Inflammatory macrophage treated with lipopolysaccharide for 4 hours (primary cell): Measurements from ENCODE around the gene FRMD6.
A peak's percentile ranks its signal among the peaks of the same experiment; 100 is the strongest.
"Not testable (repeated sequence)": the region's sequence is repeated elsewhere in the genome, so short reads cannot be mapped to it uniquely, and the experiment has no call there.

ENCODE experiments used
- DNase-seq: peaks from one replicate; pipeline ENCODE4 v3.0.0-alpha.2; 2020

The FRMD6 gene

DNA sequence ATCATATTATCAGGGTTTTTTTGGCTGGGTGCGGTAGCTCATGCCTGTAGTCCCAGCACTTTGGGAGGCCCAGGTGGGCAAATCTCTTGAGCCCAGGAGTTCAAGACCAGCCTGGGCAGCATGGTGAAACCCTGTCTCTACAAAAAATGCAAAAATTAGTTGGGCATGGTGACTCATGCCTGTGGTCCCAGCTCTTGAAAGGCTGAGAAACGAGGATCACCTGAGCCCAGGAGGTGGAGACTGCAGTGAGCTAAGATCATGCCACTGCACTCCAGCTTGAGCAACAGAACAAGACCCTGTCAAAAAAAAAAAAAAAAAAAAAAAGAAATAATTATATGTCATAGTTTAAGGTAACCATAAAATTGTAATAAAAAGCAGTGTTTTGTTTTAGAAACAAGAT lies 18.4 kb upstream of the FRMD6 start:
- DNase-seq, result not testable (repeated sequence)

DNA sequence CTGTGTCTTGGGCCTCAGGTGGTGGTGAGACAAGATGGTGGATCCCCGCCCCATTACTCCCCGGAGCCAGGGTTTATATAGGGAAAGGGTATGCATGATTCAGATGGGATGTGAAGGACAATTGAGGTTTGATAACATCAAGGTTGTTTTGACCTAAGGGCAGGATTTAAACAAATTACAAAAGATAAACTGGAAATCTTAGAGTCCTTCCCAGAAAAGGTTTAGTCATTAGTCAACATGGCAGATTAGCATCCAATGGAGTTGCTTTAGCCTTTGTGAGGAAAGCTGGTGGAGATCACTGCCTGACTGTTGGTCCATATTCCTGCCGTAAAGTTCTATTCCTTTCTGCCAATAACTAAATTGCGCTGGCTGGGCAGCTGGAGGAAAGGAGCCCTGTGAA lies 15.6 kb upstream of the FRMD6 start:
- no peak for DNase-seq

DNA sequence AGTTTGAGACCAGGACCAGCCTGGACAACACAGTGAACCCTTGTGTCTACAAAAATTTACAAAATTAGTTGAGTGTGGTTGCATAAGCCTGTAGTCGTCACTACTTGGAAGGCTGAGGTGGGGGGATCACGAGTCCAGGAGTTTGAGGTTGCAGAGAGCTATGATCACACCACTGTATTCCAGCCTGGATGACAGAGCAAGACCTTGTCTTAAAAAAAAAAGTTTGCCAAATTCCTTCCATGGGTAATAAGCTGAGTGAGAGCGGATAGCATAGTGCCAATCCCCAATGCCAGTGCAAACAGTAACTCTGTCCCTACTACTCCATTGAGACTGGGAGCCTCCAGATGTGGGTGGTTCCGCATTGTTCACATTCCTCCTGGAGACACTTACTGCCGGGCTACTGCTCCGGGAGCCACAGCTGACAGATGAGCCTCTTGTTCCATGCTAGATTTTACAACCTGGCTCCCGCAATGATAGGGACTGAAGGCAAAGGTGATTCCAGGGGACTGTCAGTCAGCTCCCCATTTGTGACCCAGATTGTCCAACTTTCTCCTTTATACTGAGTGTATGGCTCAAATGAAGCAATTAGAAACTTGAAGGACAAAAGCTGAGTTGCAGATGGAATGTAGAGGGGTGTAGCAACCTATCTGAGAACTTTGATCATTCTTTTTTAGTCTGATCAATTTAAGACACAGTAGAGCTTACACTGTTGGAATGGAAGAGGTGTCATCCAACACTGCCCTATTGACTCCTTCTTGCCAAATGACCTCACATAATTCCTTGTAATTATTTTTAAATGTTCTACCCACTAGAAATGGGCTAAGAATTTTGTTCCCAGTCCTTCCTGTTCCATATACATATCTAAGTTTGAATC lies 13.4 kb upstream of the FRMD6 start:
- DNase-seq, result no peak

DNA sequence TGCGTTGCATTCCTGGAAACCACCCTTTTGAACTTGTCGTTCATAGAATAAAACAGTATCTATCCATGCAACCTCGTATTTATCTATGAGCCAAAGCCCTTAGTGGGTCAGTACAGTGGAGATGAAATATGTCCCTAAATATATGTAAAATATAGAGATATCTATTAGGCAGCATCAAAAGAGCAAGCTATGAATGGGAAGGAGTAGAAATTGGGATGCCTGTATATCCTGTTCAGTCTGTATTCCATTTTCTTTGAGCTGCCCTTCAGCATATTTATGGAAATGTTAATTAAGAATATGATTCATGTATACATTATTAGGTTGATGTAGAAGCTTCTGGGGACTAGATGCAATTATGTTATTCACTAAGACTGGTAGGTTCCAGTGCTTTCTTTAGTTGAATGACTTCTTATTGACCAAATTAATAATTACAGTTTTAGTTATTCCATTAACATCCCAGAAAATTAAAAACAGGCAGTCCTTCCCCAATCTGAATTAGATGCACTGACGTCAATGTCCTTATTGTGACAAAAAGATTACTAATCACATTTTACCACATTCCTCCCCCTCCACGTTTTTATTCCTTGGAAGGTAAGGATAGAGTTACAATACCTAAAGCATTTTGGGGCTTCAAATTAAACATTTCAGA lies 11.9 kb upstream of the FRMD6 start:
- no peak for DNase-seq

DNA sequence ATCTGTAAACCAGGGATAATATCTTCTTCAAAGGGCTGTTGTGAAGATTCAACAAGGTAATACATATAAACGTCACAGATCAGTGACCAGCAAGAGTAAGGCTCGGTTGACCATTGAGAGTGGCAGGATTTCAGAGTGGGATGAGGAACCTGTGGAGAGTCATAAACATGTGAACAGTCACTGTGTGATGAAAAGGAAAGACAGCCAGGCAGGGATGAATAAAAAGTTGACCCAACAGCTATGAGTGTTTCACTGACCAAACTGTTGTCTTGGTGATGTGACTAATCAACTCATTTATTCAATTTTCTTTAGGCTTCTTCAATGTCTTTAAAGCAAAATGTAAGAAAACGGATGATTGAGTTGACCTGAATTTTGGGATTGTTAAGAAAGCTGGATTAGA lies 8.6 kb upstream of the FRMD6 start:
- peak; percentile 3 for DNase-seq

DNA sequence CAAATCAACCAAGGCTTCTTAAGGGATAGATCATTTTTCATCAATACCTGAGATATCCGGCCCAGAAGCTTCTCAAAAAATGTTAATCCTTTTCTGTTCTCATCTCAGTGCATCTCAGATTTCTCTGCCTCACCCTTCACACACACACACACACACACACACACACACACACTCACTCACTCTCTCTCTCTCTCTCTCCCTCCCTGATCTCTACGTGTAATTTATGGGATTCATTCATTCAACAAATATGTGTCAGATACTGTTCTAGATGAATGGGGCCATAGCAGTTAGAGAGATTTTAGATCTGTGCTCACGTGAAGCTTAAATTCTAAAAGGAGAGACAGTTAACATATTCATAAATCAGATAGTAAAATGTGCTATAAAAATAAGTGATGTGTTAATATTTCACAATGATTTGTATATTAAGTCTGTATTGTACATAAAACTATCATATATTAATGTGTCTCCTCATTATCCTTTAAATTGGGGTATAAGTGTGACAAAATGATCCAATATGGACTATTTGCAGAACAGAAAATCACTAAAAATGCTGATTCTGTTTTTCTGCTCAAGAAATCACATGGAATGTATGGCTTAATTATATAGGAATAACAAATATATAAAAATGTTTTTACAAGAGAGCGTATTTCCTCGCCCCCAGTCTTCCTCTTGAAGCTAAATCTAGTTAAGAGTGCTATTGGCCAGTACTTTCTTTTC lies 7.3 kb upstream of the FRMD6 start:
- DNase-seq, result no peak

DNA sequence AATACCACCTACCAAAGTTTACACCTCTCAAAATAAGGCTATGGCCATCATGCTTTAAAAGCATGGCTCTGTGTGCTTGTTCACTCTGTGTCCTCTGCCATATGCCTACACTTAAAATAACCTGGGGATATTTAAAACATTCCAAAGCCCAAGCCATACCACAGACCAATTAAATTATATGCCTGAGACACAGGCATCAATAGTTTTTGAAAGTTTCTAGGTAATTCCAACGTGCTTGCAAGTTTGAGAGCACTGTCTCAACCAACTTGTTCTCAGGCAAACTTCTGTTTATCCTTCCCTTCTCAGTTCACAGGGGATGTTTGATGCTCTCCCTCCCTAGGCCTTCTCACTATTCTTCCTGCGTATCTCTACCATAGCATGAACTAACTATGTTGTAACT lies 3.4 kb upstream of the FRMD6 start:
- DNase-seq, result no peak

DNA sequence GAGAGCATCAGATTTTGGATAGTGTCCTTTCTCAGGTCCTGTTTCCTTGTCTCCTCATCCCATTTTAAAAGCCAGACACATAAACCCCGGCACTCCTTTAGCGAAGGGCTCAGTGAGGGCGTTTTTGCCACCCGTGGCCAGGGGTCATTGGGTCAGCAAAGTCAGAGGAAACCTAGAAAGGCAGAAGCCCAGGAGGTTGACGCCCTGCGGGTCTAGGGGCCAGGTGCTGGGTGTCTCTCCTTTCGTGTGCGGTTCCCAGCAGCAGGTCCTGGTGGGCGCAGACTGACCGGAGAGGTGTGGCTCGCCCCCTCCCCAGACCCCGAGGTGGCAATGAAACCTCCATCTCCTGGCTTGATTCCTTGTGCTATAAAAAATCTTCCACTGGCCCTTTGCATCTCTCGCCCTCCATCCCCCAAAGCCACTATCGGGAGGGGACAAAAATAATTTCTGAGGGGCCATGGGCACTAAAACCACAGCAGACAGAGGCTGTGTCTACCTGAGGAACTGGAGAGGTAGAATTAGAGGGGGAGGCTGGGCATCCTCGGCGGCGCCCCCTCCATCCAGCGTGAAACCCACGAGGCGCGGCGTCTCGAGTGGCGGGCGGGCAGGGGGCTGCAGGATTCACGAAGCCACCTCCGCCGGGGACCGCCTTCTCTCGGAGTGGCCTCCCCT lies 858 bp upstream of the FRMD6 start:
- DNase-seq, result no peak

DNA sequence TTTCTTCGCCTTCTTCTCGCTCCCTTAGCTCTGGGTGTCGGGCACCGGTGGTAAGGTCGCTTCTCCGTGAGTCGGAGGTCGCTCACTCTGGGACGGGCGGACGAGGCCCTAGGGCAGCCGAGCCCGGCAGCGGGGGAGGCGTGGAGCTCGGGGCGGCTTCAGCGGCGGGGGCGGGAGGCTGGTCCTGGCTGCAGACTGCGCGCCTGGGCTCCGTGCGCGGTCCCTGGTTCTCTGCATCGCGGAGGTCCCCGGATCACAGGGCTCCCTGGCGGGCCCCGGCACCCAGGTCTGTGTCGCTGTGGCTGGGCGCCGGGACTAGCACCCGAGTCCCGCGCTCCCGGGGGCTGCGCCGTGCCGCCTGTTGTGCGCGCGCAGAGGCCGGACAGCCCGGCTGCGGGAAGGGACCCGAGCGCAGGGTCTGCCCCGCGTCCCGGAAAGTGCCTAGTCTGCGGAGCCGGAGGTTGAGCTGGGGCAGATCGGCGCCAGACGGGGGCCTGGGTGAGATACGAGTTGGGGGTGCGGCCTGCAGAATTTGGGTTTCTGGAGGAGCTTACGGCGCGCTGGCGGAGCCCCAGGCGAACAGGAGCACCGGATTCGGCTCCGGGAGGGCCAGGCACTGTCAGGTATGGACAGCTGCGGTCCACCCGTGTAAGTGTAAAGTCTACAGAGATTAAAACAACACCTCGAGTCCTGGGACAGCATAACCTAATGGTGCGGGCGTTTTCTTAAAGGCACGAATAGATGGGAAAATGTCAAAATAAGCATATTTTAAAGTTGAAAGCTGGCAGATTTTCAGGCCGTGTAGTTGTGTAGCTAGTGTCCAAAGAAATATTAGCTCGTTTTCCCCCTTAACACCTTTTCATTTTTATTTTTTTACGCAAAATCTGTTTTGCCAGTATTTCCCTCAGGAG lies 713 bp downstream of the FRMD6 start:
- DNase-seq, result no peak

DNA sequence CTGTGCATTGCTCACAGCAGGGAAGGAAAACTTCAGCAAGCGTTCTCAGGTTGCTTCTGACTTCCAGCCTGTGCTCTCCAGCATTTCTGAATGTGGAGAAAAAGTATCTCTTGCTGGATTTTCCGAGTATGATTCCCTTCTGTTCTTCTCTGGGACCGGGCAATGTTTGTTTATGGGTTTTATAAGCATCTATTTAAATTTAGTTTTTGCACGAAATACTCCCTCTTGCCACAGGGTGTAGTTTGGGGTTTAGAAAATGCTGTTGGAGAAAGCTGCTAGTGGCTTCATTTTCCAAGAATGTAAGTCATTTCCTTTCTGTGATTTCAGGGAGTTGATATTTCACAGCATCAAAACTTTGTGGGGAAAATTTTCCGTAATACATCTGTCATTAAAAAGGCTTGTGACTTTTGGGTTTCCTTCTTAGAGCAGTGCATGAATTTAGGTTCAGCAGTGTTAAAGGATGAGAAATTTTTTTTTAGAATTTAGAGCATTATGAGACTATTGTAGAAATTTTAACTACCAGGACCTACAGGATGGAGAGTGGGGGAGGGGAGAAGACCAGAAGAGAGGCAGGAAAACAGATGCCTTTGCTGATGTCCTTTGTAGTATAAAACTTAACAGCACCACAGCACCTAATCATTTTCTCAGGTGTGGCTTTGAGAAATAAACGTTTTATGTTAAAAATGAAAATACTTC lies 1.5 kb downstream of the FRMD6 start:
- peak; percentile 10 for DNase-seq

DNA sequence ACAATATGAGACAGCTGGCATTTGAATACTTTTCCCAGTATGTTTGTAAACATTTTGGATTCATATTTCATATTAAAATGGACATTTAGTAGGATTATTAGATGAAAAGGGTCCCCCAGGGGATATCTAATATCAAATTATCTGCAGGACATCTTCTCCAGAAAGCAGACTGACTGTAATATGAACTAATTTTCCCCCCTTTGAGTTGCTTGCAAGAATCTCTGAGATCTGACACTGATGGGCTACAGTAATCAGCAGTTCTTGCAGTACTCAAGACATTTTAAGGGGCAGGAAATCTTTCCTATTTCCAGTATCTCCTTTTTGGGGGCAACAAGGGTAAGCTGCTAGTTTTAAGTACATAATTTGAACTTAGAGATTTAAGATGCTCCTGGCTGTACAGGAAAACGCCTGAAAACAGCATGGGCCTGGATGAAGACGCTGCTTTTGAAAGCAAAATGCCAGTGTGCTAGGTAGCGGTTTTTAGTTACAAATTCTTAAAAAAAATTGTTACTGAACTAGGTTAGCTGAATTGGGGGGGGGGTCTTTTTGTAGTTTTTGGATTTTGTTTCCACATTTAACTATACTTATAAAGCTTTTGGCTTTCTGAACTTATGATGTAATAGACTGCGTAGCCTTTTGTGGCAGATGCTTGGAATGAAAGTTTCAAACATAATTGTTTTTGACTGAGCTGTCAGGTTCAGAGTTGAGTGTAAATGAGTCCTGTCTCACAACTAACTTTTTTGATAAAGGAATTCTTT lies 2.2 kb downstream of the FRMD6 start:
- no peak for DNase-seq

DNA sequence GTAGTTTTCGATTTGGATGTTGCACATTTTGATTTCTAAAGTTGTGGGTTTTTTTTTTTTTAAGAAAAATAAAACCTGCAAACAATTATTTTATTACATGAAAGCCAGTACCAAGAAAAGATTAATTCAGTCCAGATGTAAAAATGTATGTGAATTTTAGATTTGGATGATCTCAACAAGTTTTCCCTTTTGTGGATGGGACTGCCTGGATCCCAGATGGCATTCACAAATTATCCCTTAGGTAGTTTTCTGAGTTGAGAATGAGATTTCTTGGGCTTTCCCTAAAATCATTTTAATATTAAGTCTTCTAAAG lies 2.8 kb downstream of the FRMD6 start:
- DNase-seq, result no peak

DNA sequence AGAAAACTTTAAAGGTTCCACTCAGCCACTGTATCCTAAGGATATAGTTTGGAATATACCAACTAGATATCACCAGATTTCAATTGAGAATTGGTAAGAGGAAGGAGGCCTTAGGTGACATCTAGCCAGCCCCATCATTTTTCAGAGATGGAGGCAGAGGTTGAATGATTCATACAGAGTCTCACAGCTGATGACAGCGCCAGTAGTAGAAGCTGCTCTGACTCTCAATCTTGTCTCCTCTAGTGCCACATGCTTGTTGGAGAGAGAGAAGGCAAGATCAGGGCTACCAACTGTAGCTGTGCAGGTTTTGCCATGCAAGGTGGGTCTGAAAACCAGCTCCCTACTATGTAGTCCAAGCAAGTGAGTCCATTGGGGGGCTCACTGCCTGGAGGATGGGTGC lies 6.1 kb downstream of the FRMD6 start:
- DNase-seq, result no peak

DNA sequence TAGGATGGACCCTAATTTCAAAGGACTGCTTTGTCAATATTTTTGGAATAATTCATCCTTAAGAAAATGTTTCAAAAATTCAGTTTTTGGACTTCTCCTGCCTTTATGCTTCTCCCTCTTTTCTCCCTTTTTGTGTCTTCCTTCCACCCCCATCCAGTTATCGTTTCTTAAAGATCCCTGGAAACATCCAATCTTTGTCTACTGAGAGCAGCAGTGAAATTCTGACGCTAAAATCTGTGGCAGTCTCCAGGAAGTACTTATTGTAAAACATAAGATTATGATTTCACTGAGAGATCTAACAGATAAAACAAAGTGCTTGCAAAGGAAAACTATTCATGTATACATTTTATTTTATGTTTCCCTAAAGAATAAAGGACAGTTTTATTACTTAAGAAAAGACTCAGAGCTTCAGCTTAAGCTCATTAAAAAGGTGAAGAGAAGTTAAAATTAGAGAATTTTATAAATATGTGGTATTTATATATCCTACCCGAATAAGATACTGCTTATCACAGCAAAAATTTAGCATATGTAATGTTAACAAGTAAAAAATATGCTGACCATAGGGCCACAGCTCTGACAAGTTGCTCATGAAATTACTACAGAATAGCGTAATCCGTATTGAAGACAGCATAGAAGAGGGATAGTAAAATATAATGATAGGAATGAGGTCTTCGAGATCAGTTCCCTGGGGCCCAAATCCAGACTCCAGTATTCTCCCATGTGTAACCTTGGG lies 6.9 kb downstream of the FRMD6 start:
- DNase-seq, result no peak

DNA sequence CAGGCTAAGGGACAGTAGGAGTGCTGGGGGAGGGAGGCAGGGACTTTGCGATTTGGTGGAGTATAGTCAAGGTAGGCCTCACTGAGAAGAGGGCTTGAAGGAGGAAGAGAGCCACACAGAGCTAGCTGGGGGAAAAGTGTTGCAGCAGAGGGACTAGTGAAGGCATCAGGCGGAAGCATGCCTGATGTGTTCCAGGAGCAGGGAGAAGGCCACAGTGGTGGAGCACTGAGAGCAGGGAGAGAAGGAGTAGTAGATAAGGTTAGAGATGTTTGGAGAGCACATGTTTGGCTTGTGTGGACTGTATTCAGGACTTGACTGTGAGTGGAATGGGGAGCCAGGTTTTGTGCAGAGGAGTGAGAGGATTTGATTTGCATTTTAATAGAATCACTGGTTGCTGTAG lies 9.0 kb downstream of the FRMD6 start:
- no peak for DNase-seq

DNA sequence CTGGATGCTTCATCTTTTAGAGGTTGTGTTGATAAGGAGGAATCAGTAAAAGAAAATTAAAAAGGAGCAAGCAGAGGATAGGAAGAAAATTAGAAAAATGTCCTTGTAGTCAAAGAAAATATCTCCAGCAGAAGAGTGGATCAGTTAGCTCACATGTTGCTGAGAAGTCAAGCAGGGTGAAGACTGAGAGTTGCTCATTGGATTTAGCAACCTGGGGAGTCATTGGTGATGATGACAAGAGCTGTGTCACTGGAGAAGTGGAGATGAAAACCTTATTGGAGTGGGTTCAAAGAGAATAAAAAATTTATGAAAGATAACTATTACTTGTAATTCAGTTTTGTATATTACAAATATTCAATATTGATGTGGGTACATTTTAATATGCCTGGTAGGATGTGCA lies 9.8 kb downstream of the FRMD6 start:
- no peak for DNase-seq

DNA sequence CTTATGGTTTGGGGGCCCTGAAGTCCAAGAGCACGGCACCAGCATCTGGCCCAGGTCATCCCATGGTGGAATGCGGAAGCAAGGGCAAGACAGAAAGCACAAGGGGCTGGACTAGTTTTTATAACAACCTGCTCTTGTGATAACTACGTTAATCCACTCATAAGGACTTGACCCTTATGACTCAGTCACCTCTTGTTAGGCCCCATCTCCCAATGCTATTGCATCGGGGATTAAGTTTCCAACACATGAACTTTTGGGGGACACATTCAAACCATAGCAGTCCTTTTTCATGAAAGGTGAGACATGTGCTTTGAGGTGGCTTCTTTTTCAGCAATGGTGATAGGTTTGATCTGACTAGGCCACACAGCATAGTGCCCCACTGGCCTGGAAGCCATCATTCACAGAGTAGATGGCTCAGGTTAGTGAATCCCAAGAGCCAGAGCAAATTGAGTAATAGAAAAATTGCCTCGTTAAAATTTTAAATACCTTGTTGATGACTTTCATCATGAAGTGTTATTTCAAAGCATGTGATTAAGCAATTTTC lies 12.1 kb downstream of the FRMD6 start:
- no peak for DNase-seq

DNA sequence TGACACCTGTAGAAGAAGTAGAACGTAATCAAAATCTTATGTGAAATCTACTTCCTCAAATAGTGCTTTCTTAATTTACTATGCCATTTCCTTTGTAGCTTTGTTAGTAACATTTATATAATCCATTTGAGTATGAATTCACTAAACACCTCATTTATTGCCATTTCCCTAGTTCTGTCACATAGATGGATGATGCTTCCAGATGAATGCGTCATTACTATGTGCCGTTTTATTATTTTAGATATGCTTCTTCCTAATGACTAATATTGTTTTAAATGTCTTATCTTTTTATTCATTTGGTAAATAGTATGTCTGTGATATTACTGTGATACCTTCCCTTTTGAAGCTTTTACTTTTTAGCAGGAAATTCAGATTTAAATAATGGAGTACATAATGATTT lies 14.4 kb downstream of the FRMD6 start:
- no peak for DNase-seq

DNA sequence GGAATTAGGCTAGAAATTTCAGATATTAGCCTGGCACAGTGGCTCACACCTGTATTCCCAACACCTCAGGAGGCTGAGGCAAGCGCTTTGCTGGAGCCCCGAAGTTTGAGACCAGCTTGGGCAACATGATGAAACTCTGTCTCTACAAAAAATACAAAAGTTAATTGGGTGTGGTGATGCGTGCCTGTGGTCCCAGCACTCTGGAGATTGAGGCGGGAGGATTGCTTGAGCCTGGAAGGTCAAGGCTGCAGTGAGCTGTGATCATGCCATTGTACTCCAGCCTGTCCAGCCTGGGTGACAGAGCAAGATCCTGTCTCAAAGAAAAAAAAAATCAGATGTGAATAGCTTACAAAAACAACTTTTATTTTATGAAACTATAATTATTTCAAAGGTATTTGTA lies 15.1 kb downstream of the FRMD6 start:
- DNase-seq, result no peak

DNA sequence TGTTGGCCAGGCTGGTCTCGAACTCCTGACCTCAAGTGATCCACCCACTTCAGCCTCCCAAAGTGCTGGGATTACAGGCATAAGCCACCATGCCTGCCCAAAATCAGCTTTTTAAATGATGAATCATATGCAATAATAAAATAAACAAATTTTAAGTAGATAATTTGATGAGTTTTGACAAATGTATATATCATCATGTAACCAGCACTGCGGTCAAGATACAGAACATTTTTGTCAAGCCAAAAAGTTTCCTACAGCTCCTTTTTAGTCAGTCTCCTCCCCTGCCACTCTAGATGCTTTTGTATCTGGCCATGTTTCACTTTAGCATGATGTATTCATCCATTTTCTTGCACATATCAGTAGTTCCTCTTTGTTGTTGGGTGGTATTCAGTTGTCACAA lies 17.2 kb downstream of the FRMD6 start:
- DNase-seq, result no peak
